ENCODE measurements around the gene SLC2A13.
A peak's percentile ranks its signal among the peaks of the same experiment; 100 is the strongest.
"Not testable (repeated sequence)": the region's sequence is repeated elsewhere in the genome, so short reads cannot be mapped to it uniquely, and the experiment has no call there.

Gene SLC2A13

DNA sequence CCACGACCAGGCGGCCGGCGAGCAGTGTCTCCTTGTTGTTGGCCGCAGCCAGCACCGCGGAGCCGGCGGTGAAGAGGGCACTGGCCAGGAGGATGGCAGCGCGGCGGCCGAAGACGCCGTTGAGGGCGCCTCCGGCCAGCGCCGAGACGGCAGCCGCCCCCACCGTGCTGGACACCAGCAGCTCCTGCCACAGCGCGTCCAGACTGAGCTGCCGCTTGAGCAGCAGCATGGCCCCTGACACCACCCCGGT lies 691 bp downstream of the SLC2A13 start:
- peak; percentile 37 for DNase-seq (ENCODE audit: low read depth)

GRCh38 chr12:40104461-40105264 lies 1.2 kb downstream of the SLC2A13 start:
- no peak for DNase-seq (ENCODE audit: low read depth)

DNA sequence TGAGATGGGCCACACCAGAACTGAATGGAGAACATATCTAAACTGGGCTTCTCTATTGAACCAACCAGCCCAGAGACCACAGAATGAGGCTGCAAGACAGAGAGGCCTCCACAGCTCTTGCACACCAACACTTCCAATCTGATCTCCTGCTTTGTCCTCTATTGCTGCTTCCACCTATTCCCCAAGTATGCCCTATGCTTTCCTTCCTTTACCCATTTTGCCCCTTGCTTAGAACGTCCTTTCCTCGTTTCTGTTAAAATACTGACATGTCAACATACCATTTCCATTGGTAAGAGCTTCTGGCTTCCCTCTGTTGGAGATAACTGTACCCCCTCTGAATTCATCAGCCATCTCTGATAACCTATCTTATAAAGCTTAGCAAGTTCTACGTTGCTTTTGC lies 2.8 kb downstream of the SLC2A13 start:
- no peak for DNase-seq (ENCODE audit: low read depth)

DNA sequence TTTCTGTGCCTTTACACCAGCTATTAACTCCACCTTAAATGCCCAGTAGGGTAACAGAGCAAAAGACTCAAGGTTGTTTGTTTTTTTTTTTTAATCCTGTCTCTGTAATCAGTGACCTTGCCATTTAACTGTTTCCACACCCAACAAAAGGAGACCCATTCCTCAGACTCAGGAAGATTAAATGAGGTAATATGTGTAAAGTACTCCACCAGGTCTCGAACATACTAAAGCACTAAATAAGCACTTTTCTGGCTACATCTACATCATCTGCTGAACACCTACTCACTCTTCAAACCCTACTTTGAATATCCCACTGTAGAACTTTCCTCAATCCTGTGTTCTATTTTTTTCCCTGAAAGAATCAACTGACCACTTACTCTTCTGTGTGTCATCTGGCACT lies 4.1 kb downstream of the SLC2A13 start:
- DNase-seq (ENCODE audit: low read depth) = no peak

GRCh38 chr12:40099423-40099853 lies 6.4 kb downstream of the SLC2A13 start:
- DNase-seq (ENCODE audit: low read depth) = no peak

DNA sequence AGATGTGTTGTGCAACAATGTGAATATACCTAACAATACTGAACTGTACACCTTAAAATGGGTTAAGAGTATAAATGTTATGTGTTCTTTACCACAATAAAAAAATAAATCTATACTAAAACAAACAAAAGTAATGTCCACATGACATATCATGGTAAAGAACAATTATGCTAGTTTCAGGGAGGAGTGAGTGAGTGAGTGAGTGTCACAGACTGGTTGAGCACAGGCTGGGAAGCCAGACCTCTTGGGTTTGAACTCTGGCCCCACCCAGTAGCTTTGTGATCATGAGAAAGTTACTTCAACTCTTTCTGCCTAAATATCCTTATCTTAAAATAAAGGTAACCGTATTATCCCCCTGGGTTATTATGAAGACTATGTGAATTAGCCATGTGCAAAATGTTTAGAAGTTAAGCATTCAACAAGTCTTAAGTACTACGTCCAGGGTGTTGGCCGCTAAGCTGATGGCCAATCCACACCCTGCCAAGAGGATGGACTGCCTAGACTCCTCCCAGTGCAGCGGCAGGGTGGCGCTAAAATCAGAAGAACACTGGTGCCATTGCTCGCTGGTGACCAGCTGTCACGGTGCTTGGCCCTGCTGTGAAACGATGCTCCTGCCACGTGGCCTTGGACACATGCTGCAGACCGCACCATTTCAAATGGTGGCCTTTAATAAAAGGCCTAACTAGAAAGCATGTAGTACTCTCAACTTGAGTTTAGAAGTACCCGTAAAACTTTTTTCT lies 7.3 kb downstream of the SLC2A13 start:
- no peak for DNase-seq (ENCODE audit: low read depth)

GRCh38 chr12:40093512-40093911 lies 12.4 kb downstream of the SLC2A13 start:
- no peak for DNase-seq (ENCODE audit: low read depth)

- no peak for DNase-seq (ENCODE audit: low read depth)
Measured at GRCh38 chr12:40086471-40086870, 19.4 kb downstream of the SLC2A13 start.

GRCh38 chr12:40078266-40078665 lies 27.6 kb downstream of the SLC2A13 start:
- DNase-seq (ENCODE audit: low read depth) = no peak

GRCh38 chr12:40075458-40075857 lies 30.4 kb downstream of the SLC2A13 start:
- no peak for DNase-seq (ENCODE audit: low read depth)

DNA sequence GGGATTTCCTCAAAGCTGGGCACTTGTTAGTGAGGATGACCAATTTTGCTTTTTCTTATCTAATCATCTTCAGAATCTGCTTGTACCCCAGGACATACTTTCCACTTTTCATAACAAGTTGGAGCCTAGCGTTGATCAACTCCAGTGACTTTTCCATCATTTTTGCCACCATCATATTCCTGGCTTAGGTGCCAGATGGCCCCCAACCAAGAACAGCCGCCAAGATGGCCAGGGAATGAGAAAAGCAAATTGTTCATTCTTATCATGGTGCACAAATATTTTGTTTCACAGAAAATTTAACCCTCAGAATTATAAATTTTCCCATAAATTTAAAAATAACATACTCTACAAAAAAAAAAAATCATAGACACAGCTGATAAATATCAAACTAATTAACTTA lies 37.5 kb downstream of the SLC2A13 start:
- DNase-seq (ENCODE audit: low read depth) = no peak

GRCh38 chr12:40065636-40066035 lies 40.2 kb downstream of the SLC2A13 start:
- DNase-seq (ENCODE audit: low read depth) = no peak

GRCh38 chr12:40063414-40063813 lies 42.5 kb downstream of the SLC2A13 start:
- DNase-seq (ENCODE audit: low read depth) = peak; percentile 58

DNA sequence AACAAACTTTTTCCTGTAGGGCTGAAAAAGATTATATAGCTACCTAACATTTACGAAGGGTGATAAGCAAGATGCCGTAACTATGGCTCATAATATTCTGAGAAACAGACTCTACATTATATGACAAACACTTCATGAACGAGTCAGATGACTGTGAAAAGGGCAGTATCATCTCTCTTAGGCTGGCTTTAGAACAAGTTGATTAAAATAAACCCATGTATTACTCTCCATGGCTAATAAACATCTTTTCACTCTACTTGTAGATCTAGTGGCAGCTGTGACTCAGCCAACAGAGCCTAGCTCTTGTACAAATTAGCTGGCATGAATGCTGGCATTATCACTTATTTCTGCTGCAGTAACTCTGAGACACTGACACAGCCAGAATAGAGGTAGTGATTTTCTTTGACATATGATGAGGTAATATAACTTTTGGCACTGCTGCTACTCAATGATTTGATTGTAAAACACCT lies 47.1 kb downstream of the SLC2A13 start:
- DNase-seq (ENCODE audit: low read depth) = no peak

- no peak for DNase-seq (ENCODE audit: low read depth)
Measured at GRCh38 chr12:40056373-40056772, 49.5 kb downstream of the SLC2A13 start.

DNA sequence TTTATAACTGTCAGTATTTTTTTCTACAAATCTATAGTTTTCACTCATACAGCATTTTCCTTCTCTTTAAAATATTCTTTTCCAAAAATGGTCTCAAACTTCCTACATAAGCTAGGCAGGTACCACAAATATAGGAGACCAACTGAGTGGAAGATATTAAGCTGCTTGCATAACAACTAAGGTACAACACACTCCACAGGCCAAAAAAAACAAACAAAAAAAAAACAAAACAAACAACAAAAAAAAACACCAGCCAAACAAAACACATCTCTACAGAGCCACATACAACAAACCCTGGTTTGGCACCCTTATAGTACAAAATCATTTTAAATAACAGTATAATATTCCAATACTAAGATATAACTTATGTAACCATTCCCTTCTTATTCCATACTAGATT lies 50.1 kb downstream of the SLC2A13 start:
- no peak for DNase-seq (ENCODE audit: low read depth)

- DNase-seq (ENCODE audit: low read depth) = no peak
Measured at GRCh38 chr12:40055228-40055579, 50.7 kb downstream of the SLC2A13 start.

GRCh38 chr12:40054555-40055227 lies 51.2 kb downstream of the SLC2A13 start:
- DNase-seq (ENCODE audit: low read depth) = peak; percentile 81

GRCh38 chr12:40049268-40049667 lies 56.6 kb downstream of the SLC2A13 start:
- DNase-seq (ENCODE audit: low read depth) = no peak

- not testable (repeated sequence) for DNase-seq (ENCODE audit: low read depth)
Measured at GRCh38 chr12:40047002-40047401, 58.9 kb downstream of the SLC2A13 start.

- DNase-seq (ENCODE audit: low read depth) = no peak
Measured at GRCh38 chr12:40045656-40046055, 60.2 kb downstream of the SLC2A13 start.

- DNase-seq (ENCODE audit: low read depth) = no peak
Measured at GRCh38 chr12:40044396-40044795, 61.5 kb downstream of the SLC2A13 start.

DNA sequence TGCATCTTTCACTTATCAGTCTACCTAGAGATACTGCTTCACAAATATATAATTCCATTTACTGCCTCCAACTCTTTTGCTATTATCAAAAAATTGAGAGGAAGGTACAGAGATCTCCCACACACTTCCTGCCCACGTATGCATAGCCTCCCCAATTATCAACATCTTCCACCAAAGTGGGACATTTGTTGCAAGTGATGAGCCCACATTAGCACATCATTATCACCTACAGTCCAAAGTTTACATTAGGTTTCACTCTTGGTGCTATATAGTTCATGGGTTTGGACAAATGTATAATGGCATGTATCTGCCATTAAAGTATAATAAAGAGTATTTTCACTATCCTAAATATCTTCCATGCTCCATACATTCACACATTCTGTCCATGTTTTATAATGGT lies 66.3 kb downstream of the SLC2A13 start:
- DNase-seq (ENCODE audit: low read depth) = no peak

All from fibroblast of gingiva (primary cell).